Fibroblast of lung (primary cell): Measurements from ENCODE around the gene POU2AF2. TPM values are rescaled to one million over a fixed set of nuclear protein-coding genes. Genes with fewer than 3 reads are reported as not detected.

Experiments used
- DNase-seq, 2 donors: peaks; one replicate each; pipeline versions ENCODE4 v3.0.0 to v3.0.0-alpha.2; 2010; ENCODE audit warnings: low read depth in 2 of 2
- H2AFZ ChIP-seq: 2 replicates; pipeline ENCODE4 v1.5.1; 2012; ENCODE audit warnings: low read length, control low read depth, inconsistent platforms
- H3K27ac ChIP-seq: 2 replicates; pipeline ENCODE4 v1.5.1; 2011; ENCODE audit warnings: low read length, control low read depth; ENCODE audit not compliant: insufficient read depth
- H3K27me3 ChIP-seq: 2 replicates; pipeline ENCODE4 v1.5.1; 2011; ENCODE audit warnings: mild to moderate bottlenecking, low read length; ENCODE audit not compliant: control insufficient read depth, insufficient read depth
- H3K36me3 ChIP-seq: 2 replicates; pipeline ENCODE4 v1.5.1; 2011; ENCODE audit warnings: low read length; ENCODE audit not compliant: control insufficient read depth, insufficient read depth
- H3K4me1 ChIP-seq: 2 replicates; pipeline ENCODE4 v1.5.1; 2011; ENCODE audit warnings: low read length; ENCODE audit not compliant: control insufficient read depth, insufficient read depth; ENCODE audit errors: extremely low read depth
- H3K4me2 ChIP-seq: 2 replicates; pipeline ENCODE4 v1.5.1; 2011; ENCODE audit warnings: low read length, control low read depth; ENCODE audit not compliant: insufficient read depth; ENCODE audit errors: extremely low read depth
- H3K4me3 ChIP-seq, 4 experiments: fragments of 200-600 bp in 1 of 4; sonication (generic) in 1 of 4; replicated peaks in 1 of 4; 2 replicates each; pipeline ENCODE4 v1.5.1; 2011 to 2016; ENCODE audit warnings: low read length in 4 of 4, low read depth in 3 of 4, mild to moderate bottlenecking in 3 of 4, control low read depth in 2 of 4, inconsistent platforms in 1 of 4, mixed read lengths in 1 of 4; ENCODE audit not compliant: insufficient read depth in 1 of 4; ENCODE audit errors: control extremely low read depth in 1 of 4
- H3K79me2 ChIP-seq: 2 replicates; pipeline ENCODE4 v1.5.1; 2012; ENCODE audit warnings: mild to moderate bottlenecking, low read length, inconsistent platforms; ENCODE audit not compliant: control insufficient read depth, insufficient read depth
- H3K9ac ChIP-seq: 2 replicates; pipeline ENCODE4 v1.5.1; 2011; ENCODE audit warnings: mild to moderate bottlenecking, low read length, control low read depth; ENCODE audit not compliant: insufficient read depth
- H3K9me3 ChIP-seq: 2 replicates; pipeline ENCODE4 v1.5.1; 2012; ENCODE audit warnings: low read depth, low read length; ENCODE audit not compliant: control insufficient read depth, insufficient read depth
- H4K20me1 ChIP-seq: 2 replicates; pipeline ENCODE4 v1.5.1; 2011; ENCODE audit warnings: low read length; ENCODE audit not compliant: control insufficient read depth, insufficient read depth; ENCODE audit errors: extremely low read depth
- CTCF ChIP-seq, 2 donors: IDR thresholded peaks in 1 of 2; conservative IDR thresholded peaks in 1 of 2; 1 replicate in 1 of 2; 2 replicates in 1 of 2; pipeline ENCODE4 v1.5.1; 2011 to 2012; ENCODE audit warnings: low read length in 2 of 2, control low read depth in 1 of 2, inconsistent platforms in 1 of 2, low read depth in 1 of 2, mild to moderate bottlenecking in 1 of 2
- EZH2 ChIP-seq: IDR thresholded peaks from 2 replicates; pipeline ENCODE4 v1.5.1; 2012; ENCODE audit warnings: low read length, control low read depth, mild to moderate bottlenecking; ENCODE audit errors: missing control alignments
- polyA plus RNA-seq, 2 donors: library from polyadenylated mRNA; depleted of rRNA in 1 of 2; stranded (reverse) in 1 of 2; unstranded in 1 of 2; fragments of >200 nt; gene quantifications; 2 replicates each; pipeline ENCODE4 v1.2.1, GENCODE V29; 2011 to 2012; ENCODE audit warnings: missing spikeins in 1 of 2
- total RNA-seq: library from RNA; depleted of rRNA; stranded (reverse); fragments of >200 nt; gene quantifications from 2 replicates; pipeline ENCODE4 v1.2.1, GENCODE V29; 2014

Gene POU2AF2
- total and polyA plus RNA-seq, 2 donors (not counting 1 experiment from before 2014, with no cell fraction given): not detected

DNA sequence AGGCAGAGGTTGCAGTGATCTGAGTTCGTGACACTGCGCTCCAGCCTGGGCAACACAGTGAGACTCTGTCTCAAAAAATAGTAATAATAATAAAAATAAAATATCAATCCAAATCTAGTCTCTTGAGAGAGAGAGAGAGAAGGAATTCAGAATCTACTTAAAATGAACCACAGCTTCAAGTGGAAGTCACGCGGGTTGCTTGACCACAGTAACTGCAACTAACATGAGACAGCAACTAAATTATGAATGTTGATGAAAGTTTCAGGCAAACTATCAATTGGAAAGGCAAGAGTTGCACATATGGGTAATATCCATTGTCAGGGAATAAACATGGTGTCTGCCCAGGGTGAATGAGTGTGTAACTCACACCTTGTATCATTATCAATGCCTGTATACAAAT lies 12.5 kb downstream of the POU2AF2 start:
- H3K4me1 ChIP-seq: no peaks in the 10 kb centered on the region
- peak in 1 of 2 donors; percentile 1 for DNase-seq
- H3K4me2 ChIP-seq: no peak overlapping the region
- no peaks in the 10 kb centered on the region for H3K36me3 ChIP-seq
- H3K9me3 ChIP-seq: no peaks in the 10 kb centered on the region
- H2AFZ ChIP-seq: no peak overlapping the region
- no peaks in the 10 kb centered on the region for H3K27me3 ChIP-seq
- TF ChIP-seq CTCF (conservative IDR thresholded peaks at IDR 0.05 in 1 of 2, IDR thresholded peaks at IDR 0.05 in 1 of 2; ENCODE audit: low read depth in 1 of 2, low read length in 2 of 2) (no peak), EZH2 (no peak)
- no peak overlapping the region for H3K4me3 ChIP-seq
- H3K79me2 ChIP-seq: no peaks in the 10 kb centered on the region
- H3K9ac ChIP-seq: no peak overlapping the region
- H3K27ac ChIP-seq: no peak overlapping the region
- no peaks in the 10 kb centered on the region for H4K20me1 ChIP-seq

GRCh38 chr11:111259896-111260295 lies 14.4 kb downstream of the POU2AF2 start:
- TF ChIP-seq CTCF (conservative IDR thresholded peaks at IDR 0.05 in 1 of 2, IDR thresholded peaks at IDR 0.05 in 1 of 2; ENCODE audit: low read depth in 1 of 2, low read length in 2 of 2) (no peak), EZH2 (no peak)
- H3K9me3 ChIP-seq: no peaks in the 10 kb centered on the region
- no peak overlapping the region for H3K4me3 ChIP-seq
- no peak overlapping the region for H3K9ac ChIP-seq
- H3K4me1 ChIP-seq: no peaks in the 10 kb centered on the region
- H3K4me2 ChIP-seq: no peak overlapping the region
- no peak overlapping the region for H3K27ac ChIP-seq
- H2AFZ ChIP-seq: no peak overlapping the region
- no peaks in the 10 kb centered on the region for H3K27me3 ChIP-seq
- no peaks in the 10 kb centered on the region for H4K20me1 ChIP-seq
- peak in 1 of 2 donors; percentile 67 for DNase-seq
- no peaks in the 10 kb centered on the region for H3K36me3 ChIP-seq
- no peaks in the 10 kb centered on the region for H3K79me2 ChIP-seq

- H3K9ac ChIP-seq: no peak overlapping the region
- no peaks in the 10 kb centered on the region for H3K79me2 ChIP-seq
- no peaks in the 10 kb centered on the region for H3K4me1 ChIP-seq
- no peak overlapping the region for H3K4me2 ChIP-seq
- H3K36me3 ChIP-seq: no peaks in the 10 kb centered on the region
- DNase-seq: no peak
- no peaks in the 10 kb centered on the region for H3K9me3 ChIP-seq
- H3K4me3 ChIP-seq: no peak overlapping the region
- no peak overlapping the region for H3K27ac ChIP-seq
- H3K27me3 ChIP-seq: no peaks in the 10 kb centered on the region
- H4K20me1 ChIP-seq: no peaks in the 10 kb centered on the region
- H2AFZ ChIP-seq: no peak overlapping the region
- no peak for TF ChIP-seq EZH2
- no peak for TF ChIP-seq CTCF (conservative IDR thresholded peaks at IDR 0.05 in 1 of 2, IDR thresholded peaks at IDR 0.05 in 1 of 2; ENCODE audit: low read depth in 1 of 2, low read length in 2 of 2)
These were observed 15.3 kb downstream of the POU2AF2 start for GRCh38 chr11:111260811-111261210.
